GM19395 (cell line): ENCODE data around the gene GDF15.

Experiments used
- ATAC-seq: cut with Tn5 transposase; IDR thresholded peaks from one replicate; pipeline ENCODE4 v1.9.1; 2021; ENCODE audit warnings: mild to moderate bottlenecking, moderate library complexity; ENCODE audit not compliant: unreplicated experiment

The GDF15 gene

DNA sequence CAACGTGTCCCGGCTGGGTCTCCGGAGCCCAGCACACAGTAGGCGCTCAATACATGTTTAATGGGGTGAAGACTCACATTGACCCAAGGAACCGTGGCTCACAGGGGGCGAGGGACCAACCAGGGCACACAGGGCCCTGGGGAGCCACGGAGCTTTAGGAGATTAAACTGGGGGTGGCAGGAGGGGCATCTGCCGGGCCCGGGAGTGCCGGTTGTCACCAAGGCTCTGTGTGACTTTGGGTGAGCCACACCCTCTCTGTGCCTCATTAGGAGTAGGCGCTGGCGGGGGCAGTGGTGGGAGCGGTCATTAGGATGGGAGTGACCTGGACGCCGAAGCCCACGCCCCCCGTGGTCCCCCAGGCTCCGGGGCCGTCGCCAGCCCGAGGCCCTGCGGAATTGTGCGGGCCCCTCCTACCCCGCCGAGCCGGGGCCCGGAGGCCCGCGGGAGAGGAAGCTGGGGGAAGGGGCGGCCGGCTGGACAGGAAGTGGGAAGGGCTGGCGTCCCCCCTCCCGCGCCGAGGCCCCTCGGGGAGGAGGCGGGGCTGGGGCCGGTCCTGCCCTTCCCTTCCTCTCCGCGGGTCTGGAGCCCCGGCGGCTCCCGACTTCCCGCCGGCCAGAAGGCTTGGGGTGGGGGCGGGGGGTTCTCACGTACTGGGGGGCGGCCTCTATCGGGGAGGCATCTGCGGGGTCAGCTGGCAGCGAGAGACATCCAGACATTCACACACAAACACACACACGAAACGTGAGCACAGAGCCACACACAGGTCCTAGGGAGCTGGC is 31.5 kb downstream of the GDF15 start:
- ATAC-seq: no peak

DNA sequence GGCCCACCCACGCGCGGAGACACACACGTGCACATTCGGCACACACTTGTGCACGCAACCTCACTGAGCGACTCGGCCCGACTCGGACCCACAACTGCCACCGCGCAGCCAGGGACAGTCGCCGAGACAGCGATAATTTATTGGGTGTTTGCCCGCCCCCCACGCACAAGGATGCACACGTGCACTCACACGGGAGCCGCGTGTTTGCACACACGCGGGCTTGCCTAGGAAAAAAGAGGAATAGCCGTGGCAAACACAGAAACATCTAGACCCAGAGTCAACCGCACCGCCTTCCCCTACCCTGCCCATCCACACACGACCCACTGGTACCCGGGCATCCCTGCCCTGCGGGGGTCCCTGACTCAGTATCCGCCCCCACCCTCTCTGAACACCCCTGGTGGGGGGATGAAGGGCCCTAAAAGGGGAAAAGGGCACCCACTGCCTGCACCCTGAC is 32.1 kb downstream of the GDF15 start:
- ATAC-seq: no peak

DNA sequence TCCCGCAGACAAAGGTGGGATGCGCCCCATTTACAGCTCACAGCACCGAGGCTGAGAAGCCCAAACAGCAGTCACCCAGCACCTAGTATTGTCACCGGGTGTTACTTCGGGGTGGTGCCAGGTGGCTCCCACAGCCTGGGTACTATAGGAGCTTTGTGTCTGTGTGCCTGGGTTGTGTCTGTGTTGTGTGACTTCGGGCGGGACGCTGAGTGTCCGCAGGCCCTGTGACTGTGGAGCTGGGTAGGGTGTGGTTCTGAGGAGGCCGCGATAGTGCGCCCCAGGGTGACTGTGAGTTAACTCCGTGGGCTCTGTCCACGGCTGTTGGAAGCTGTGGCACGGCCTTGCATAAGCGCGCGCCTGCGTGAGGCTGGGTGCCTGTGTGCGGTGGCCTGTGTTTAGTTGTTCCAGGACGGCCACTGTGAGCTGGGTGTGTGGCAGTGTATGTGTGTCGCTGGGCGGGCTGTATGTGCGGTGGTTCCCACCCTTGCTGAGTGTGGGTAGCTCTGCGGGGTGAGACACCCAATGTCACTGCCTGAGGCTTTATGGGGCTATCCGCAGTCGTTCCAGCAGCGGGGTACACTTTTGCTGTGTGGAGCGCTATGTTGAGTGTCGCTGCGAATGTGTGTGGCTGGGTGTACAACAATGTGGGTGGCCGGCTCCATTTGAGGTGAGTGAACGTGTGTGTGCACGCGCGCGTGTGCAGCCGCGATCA is 32.7 kb downstream of the GDF15 start:
- no peak for ATAC-seq

DNA sequence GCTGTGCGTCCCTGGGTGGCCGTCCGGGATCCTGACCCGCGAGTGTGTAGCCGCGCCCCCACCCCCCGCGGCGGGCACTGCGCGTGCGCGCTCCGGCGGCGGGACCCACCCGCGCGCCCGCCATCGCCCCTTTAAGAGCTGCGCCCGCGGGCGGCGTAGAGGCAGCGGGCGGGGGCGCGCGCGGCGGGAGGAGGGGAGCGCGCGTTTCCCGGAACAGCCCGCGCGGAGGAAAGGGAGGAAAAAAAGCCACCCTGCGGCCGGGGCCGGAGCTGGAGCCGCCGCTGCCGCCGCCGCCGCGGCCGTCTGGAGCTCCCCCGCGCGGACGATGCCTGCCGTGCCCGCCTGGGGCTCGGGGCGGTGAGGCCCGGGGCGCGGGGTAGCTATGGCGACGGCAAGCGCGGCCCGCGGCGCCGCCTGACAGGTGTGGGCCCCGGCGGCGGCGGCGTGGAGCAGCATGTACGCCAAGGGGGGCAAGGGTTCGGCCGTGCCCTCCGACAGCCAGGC is 33.3 kb downstream of the GDF15 start, which contains the start of gene SSBP4:
TSS of gene SSBP4 (plus strand) at position 204 of the 504 bp plus-strand sequence. CDS start at position 455, 251 bp downstream.
- ATAC-seq: no peak

DNA sequence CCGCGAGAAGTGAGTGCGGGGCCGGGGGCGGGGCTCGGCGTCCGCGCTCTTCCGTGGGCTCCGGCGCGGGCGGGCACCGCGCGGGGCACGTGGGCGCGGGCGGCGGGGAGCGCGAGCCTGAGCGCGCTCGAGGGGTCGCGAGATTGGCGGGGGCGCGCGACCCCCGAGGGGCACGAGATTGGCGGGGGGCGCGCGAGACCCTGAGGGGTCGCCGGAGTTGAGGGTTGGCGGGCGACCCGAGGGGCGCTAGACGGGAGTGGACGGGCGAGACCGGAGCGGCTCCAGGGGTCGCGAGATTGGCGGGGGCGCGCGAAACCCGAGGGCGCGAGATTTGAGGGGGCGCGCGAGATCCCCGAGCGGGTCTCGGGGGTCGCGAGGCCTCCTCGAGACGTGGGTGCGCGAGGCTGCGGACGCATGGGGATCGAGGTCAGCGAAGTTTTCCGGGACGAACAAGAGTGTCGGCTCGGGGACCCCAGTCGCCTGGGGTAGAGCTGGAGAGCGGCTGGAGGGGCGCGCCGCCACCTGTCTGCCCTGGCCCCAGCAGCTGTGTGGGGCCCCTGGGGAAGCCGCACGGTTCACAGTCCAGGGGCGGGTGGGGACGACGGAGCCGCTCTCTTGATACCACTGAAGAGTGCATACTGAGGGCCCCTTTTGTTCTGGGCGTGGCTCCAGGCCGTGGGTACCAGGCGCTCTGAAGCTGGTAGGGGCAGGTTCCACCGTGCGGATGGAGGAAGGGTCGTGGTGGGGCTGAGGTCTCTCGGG is 33.9 kb downstream of the GDF15 start:
- ATAC-seq: no peak

DNA sequence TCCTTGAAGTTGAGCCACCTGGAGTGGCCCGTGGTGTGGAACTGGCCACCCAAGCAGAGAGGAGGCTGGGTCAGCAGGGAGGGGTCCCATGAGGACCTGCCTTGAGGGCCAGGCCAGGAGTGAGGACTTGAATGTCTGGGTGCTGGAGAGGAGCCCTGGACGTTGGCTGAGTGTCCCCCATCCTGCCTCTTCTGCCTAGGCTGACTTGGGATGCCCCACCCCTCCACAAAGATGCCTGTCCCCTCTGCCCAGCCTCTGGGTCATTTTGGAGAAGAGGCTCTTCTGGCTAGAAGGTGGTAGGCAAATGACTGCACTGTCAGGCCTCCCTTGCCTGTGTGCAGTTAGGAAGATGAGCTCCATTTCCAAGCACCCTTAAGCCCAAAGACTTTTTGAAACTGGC is 35.0 kb downstream of the GDF15 start:
- ATAC-seq: no peak

DNA sequence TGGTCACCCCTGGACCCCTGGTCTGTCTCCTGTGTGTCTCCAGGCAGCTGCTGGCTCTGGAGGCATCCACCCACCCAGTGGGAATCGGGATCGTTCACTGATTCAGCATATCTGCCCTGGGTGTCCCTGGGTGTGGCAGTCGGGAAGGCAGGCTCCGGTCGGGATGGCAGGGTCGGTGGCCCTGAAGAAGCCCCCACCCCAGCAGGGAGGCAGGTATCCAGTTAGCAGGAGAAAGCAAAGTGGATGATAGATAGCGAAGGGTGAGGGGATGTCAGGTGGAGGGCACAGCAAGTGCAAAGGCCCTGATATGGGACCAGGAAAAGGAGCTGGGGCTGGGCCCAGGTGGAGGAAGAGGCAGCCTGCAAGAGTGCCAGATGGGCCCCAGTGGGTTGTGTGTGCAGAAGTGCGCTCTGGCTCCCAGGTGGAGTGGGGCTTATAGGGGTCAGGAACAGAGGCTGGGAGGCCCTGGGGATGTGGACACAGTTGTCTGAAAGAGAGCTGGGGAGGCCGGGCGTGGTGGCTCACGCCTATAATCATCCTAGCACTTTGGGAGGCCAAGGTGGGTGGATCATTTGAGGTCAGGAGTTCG is 35.5 kb downstream of the GDF15 start:
- no peak for ATAC-seq

DNA sequence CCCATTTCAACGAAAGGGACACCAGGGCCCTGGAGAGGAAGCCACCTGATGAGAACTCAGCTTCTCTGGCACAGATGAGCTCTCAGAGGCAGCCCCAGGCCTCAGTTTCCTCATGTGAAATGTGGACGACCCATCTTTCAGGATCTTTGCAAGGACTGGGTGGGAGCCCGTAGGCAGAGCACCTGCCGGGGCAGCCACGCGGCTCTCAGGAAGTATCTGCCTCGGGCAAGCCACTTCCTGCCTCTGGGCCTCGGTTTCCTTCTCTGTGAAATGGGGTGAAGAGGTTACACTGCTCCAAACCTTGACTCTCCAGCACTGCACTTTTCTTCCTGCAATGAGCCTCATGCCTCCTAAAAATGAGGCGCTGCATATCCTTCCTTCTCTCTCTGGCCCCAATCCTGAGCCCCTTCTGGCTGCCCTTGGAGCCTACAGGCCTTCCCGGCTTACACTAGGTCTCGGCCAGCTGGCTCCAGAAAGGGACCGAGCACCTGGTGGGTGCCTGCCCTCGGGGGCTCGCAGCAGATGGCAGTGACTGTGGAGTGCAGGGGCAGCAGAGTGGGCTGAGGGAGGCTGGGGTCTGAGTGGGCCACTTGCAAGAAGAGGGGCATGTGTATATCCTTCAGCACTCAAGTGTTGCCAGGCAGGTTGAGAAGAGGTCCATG is 36.7 kb downstream of the GDF15 start:
- no peak for ATAC-seq

DNA sequence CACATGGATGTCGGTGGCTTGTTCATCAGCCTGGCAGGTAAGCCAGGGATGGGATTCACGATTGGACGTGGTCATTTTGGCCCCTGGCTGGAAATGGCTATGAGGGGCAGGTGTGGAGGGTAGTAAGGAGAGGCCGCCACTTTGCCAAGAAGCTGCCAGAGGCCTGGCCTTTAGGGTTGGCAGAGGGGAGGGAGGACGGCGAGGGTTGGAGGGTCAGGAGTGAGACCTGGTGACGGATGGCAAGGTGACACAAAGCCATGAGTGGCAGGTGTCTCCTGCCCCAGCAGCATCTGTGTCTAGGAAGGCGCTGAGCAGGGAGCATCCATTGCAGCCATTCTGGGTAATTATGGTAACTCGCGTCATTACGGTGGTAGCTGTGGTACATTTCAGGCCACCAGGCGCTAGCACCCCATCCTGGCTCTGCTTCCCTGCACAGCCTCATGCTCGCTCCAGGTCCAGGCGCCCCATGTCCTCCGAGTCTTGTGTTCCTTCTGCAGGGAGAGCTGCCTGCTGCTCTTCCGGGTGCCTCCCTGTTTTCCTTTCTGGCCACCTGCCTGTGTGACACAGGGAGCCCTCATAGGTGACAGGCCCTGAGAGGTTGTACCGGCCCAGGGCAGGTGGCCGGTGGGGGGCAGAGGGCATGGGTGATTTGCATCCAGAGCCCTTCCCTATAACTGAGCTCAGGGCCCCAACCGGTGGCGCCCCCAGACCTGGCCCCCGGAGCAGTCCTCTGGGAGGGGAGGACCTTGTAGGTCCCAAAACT is 37.5 kb downstream of the GDF15 start:
- ATAC-seq: no peak

DNA sequence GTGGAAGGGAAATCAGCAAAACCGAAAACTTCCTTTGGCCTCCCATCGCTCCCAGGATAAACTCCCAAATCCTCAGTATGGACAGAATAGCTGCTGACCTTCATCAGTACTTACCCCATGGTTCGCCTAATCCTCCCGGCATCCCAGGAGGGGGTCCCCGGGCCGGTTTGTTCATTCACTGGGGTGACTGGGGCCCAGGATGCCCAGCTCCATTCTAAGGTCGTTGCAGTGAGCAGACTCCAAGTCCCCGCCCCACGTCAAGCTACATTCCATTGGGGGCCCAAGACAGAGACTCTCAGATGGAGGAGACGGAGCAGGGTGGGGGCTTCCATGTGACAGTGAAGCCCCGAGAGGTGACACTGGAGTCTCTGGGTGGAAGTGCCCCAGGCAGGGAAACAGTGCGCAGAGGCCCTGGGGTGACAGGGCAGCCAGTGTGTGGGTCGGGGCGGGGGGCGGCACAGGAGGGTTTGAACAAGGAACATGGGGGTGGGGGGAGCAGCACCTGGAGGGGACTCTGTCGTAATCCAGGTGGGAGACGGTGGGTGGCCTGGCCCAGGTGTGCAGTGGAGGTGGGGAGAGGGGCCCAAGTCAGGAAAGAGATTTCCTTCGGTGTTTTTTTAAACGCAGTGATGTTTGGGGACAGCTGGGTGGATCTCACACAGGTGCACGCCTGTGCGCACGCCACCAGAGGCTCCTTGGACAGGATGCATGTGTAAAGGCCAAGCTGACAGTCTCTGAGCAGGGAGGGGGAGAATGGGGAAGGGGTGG is 38.3 kb downstream of the GDF15 start:
- no peak for ATAC-seq

DNA sequence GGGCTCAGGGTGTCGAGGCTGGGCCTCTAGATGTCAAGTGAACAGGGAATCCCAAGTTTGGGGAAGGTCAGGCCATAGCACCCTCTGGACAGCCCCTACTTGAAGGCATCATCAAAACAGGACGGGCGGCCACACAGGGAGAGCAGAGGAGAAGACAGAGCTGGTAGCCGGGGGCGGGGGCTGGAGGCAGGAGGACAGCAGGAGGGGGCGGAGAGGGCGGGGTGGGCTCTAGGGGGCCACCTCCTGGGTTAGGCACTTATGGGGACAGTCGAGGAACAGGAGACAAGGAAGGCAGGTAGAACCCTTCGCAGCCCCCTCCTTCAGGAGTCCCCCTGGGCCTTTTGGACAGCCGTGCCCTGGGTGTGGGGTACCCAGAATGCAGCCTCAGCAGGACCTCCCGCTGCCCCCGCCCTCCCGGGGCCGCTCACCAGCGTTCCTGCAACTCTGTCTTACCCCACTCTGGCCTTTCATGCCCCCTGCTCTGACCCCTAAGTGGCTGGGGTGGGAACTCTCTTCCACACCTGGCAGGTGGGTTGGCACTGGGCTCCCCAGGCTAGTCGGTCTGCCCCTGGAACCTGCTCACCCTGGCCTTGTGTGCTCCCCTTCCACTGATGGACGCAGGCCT is 39.0 kb downstream of the GDF15 start:
- ATAC-seq: no peak

DNA sequence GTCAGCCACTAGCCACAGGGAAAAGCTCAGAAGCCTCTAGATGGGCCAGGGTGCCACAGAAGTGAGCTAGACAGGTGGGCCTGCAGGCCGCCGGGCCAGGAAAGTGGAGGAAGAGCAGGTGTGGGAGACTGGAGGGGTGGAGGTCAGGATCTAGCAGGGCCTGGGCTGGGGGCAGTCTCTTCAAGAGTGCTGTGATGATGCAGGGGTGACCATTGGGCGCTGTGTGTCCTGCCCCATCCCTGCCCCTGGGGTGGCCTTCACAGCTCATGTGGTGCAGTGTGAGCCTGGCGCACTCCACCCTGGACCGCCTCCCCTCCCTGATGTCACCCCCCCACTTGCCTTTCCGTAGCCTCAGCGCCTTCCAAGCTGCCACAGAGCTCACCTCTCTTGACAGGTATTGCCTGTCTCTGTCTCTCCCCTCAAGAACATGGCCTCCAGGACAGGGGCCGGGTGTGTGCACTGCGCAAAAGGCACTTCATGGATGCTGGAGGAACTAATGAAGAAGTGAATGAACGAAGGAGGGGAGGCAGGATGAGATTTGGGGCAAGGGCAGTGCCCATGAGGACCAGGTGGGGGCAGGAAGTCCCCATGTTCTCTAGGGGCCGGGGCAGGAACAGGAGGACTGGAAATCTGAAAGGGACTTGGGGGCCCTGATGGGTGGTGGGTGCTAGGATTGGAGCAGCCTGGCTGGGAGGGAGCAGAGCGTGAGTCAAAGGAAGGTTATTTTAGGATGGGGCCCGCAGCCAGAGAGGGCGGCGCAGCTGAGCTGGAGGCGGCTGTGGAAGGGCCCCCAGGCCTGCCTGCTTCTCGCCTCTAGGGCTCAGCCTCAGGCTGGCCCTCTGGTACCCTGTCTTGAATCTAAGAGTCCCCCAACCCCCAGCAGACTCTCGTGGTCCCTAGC is 39.8 kb downstream of the GDF15 start:
- no peak for ATAC-seq

DNA sequence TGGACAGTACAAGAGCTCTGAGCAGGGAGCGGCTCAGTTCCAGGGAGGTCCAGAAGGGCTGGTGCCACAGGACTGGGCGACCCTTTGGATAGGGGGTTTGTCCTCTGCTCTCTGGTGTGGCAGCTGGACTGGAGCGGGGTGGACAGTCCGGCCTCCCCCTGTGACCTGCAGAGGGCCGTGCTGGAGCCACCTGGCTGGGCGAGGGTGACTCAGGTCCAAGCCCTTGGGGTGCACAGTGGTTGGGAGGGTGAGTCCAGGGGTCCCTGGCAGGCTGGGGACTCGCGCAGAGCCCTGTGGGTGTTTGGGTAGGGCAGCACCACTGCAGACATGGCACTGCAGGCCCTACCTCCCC is 40.4 kb downstream of the GDF15 start:
- no peak for ATAC-seq

DNA sequence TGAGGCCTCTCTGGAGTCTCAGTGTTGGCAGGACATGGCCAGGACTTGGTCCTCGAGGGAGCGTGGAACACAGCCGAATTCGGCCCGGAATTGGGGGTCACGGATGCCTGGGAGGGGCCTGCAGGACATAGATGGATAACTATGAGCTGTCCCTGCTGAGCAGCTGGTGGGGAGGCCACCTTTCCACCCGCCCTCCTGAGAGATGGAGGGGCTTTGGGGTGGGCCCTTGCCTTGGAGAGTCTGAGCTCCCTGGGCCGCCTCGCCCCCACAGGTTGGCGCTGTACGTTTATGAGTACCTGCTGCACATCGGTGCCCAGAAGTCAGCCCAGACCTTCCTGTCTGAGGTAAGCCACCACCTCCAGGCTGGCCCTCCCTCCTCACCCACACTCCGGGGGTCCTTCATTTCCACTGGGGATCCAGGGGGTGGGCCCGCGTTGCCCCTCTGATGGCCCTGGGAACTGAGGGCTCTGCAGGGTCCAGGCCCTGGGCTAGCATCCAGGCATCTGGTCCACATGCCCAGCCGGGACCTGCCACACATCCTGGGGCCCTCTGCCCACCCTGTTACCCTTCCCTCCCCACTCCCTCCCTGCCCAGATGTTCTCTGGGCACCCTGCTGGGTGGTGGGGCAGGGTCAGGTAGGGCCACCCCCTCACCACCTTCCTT is 41.3 kb downstream of the GDF15 start:
- no peak for ATAC-seq

DNA sequence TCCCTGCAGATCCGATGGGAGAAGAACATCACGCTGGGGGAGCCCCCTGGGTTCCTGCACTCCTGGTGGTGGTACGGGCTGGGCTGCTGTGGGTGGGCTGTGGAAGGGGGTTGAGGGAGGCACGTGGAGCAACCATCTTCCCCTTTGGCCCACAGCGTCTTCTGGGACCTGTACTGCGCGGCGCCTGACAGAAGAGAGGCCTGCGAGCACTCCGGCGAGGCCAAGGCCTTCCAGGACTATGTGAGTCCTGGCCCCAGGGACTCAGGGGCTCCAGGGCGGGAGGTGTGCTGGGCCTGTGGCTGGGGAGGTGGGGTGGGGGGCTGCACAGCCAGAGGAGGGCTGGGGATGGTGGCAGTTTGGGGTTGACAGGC is 41.8 kb downstream of the GDF15 start:
- no peak for ATAC-seq

DNA sequence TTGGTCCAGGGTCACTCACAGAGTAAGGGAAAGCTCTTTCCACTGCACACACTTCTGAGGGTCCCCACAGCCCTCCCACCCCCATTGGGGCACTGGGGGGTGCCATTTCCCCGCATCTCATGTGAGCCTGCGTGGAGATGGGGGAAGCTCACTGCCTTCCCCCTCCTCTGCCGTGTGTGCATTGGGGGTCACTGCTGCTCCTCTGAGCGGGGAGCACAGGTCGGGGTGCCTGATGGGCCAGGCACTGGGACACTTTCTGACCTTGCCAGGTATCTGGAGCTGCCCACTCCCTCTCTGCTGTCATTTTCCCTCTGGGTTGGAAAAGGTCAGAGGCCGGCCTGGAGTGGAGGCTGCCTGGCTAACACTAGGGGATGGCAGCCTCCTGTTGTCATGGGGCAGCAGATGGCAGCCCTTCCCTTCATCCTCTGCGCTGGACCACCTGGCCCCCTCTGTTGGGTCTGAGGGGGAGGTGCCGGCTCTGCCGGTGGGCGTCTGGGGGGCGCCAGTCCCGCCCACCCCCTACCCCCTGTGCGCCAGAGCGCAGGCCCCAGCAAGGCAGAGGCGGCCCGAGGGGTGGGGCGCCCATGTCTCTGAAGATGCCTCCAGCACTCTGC is 42.3 kb downstream of the GDF15 start:
- no peak for ATAC-seq
